NCI-H128 (cell line): ENCODE data around the gene CORO2A.
"Not testable (repeated sequence)": the region's sequence is repeated elsewhere in the genome, so short reads cannot be mapped to it uniquely, and the experiment has no call there.

Experiments
- DNase-seq: peaks from one replicate; lab custom pipeline; 2025; ENCODE audit not compliant: unreplicated experiment; lab: John Stamatoyannopoulos, UW

Gene CORO2A

DNA sequence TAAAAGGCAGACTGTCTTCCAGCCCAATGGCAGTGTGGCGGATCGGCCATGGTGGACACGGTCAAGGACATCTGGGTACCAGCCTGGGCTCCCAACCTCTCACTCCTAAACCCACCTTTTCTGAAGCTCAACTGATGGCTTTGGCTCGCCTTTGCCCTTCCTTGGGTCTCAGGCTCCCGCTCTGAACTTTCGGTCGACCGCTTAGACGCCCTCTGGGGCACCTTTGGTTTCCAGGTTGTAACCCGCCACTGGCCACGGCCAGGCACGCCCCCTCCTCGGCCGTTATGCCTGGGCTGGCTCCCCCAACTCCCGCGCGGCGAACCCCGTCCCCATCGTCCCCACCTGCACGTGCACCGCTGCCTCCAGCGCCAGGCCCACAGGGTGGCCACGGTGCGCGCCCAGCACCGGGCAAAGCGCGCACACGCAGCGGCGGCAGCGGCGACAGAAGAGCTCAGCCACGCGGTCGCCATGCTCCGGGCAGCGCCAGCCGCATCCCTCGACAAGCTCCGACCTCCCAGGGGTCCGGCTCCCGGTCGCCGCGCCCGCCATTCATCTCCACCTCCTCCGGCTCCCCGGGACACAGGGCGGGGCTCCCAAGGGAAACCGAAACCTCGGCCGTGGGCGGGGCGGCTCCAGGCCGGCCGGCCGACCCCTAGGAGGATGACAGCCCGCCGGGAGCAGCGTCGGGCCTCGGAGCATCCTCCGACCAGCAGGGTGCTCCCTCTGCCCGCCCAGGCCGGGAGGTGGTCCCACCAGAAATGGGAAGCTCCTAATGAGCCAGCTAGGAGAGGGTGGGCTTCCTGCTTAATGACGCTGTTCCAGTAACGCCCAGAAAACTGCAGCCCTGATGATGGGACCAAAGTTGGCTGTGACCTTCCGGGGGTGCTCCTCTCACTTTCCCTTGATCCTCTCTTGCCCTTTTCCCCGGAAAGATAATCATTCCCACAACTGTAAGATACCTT is 73.5 kb downstream of the CORO2A start, which contains the start of gene TRIM14:
Gene TRIM14 (minus strand): TSS at position 583 of the 962 bp plus-strand sequence. CDS start 34 bp downstream, at position 549.
- DNase-seq: no peak

GRCh38 chr9:98117984-98118639 is 74.3 kb downstream of the CORO2A start:
- no peak for DNase-seq

- DNase-seq: not testable (repeated sequence)
Observed at GRCh38 chr9:98117097-98117496, 75.3 kb downstream of the CORO2A start.

DNA sequence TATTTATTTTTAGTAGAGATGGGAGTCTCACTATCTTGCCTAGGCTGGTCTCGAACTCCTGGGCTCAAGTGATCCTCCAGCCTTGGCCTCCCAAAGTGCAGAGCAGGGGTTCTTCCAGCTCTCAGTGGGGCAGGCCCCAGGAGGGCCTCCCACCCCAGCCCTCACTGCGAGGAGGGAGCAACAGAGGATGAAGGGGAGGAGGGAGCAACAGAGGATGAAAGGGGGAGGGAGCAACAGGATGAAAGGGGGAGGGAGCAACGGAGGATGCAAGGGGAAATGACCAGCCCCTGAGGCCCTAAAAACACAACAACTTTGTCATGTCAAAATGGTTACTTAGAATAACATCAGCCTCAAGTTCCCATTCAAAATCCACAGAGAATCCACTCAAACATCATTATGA is 83.4 kb downstream of the CORO2A start:
- no peak for DNase-seq

GRCh38 chr9:98108531-98109031 is 83.9 kb downstream of the CORO2A start:
- DNase-seq: no peak

GRCh38 chr9:98107926-98108325 is 84.5 kb downstream of the CORO2A start:
- DNase-seq: no peak

DNA sequence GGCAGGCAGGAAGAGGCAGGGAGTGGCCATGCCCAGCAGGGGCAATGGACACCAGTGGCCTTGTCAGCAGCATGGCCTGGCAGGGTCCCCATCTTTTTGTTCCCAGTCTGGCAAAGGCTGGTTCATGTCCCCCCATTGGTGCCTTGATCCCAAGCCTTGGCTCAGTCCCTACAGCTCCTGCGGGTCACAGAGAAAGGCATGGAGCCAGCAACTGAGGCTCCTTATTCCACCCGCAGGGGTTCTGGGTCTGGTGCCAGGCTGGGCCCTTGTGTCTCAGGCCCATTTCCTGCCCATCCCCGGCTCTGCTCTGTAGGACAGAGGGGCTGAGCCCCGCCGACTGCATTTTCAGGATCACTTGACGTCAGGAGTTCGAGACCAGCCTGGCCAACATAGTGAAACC is 87.4 kb downstream of the CORO2A start:
- no peak for DNase-seq

DNA sequence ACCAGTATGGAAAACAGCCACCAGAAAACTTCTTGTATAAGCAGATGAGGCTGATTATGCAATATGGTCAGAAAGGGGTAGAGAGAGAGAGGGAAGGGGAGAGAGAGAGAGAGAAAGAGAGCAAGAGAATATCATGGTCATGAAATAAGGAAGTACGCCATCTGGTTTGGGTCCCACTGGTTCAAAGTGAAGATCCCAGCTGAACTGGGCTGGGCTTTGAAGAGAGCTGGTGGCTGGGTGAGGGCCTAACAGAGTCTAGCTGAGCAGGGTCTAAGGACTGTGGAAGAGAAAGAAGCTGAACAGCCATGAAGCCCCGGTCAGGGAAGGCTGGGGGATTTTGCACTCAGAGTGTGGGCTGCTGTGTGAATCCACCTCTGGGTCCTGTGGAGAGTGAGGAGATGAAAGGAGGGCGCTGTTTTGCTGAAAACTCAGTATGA is 88.0 kb downstream of the CORO2A start:
- no peak for DNase-seq

GRCh38 chr9:98101868-98102273 is 90.6 kb downstream of the CORO2A start:
- peak; percentile 33 for DNase-seq

DNA sequence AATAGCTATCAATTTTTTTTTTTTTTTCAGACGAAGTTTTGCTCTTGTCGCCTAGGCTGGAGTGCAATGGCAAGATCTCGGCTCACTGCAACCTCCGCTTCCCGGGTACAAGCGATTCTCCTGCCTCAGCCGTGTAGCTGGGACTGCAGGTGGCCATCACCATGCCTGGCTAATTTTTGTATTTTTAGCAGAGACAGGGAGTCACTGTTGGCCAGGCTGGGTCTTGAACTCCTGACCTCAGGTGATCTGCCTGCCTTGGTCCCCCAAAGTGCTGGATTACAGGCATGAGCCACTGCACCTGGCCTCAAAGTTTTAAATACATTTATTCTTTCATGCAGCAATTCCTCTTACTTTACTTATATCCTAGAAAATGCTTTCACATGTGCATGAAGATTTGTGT is 91.0 kb downstream of the CORO2A start:
- no peak for DNase-seq

- DNase-seq: no peak
Observed at GRCh38 chr9:98100456-98100855, 92.0 kb downstream of the CORO2A start.

DNA sequence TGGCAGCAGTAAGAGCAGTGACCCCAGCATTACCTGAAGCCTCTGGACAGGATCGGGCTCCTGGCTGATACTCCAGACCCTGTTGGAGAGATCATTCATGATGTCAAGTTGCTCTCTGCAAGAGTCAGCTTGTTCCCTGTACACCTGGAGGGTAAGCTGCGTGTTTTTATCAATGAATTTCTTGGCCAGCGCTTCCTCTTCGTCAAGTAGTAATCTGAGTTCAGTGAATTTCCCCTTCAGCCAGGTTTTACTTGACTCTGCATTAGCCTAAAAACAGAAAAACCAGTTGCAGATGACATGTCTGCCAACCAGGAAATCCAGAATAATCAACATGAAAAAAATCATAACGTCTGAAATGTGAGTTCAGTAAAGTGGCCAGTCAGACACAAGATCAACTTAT is 92.5 kb downstream of the CORO2A start:
- peak; percentile 20 for DNase-seq

GRCh38 chr9:98099346-98099745 is 93.1 kb downstream of the CORO2A start:
- no peak for DNase-seq

GRCh38 chr9:98097836-98098235 is 94.6 kb downstream of the CORO2A start:
- DNase-seq: no peak

DNA sequence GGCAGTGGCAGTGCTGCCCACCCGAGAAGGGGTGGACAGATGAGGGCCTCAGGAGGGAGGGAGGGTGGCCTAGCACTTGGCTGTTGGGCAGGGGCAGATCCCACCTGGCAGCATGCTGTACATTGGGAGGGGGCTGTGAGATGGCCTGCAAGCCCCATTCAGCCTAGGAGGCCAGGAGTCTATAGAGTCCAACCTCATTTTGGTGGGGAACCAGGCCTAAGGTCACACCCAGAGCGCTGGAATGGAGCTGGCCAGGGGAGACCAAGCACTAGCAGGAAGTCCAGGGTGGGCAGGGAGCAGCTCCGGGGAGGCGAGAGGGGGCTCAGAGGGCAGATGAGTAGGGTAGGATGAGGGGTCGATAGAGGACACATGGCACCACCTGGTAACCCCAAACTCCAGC is 96.3 kb downstream of the CORO2A start:
- no peak for DNase-seq

DNA sequence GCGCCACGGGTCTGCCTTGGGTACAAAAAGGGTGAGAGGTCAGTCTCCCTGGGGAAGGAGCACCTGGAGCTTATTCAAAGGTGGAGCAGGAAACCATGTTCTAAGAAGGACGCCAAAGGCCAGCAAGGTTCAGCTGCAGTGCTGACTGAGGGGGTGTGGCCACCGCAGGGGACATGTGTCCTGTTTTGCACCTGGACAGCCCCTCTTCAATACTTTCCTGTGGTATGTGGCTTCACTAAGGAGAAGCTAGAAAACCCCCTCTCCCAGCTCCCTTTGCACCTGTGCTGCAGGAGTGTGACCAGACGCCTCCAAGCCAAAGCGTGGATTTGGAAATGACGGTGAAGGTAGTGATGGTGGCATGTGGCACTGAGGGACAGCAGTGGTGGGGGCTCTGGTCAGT is 97.0 kb downstream of the CORO2A start:
- no peak for DNase-seq

GRCh38 chr9:98094851-98095250 is 97.6 kb downstream of the CORO2A start:
- DNase-seq: no peak

GRCh38 chr9:98094316-98094715 is 98.1 kb downstream of the CORO2A start:
- no peak for DNase-seq

- no peak for DNase-seq
Observed at GRCh38 chr9:98092613-98092931, 99.9 kb downstream of the CORO2A start.

DNA sequence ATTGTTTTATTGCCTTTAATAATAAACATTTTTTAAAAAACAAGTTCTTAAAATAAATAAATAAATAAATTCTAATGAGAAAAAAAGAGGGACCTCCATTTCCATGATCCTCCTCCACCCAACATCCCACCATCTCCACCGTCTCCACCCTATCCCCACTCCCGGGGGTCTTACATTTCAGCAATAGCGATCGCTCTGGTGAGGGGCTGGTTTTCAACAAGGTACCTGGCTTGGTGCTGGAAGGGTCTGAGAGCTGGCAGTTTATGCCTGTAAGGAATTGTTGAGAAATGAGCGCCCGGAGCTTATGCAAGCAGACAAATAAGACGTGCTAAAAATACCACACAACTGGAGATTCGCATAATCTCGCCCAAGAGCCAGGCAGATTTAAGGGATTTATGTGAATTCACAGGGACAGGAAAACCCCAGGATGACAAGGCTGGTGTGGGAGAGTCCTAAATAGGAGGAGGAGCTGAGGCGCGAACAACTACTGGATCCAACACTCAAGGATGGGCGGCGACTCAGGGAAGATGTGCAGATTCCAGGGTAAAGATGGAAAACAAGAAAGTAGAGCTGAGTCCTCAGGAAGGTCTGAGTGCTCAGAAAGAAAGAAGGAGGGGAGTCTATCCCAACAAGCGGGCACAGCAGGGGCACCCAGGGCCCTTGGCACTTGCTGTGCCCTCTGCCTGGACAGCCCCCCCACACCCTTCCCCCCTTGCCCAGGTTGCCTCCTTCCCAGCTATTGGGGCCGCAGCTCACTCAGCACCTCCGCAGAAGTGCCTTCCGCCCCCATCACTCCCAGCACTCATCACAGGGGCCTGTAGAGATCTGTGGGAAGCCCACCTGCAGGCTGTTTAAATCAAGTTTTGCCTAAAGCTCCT is 100.5 kb downstream of the CORO2A start:
- DNase-seq: no peak

- DNase-seq: not testable (repeated sequence)
Observed at GRCh38 chr9:98090674-98091073, 101.8 kb downstream of the CORO2A start.
